IMR-90 (cell line): ENCODE data around the gene ACP4. TPM values are rescaled to one million over a fixed set of nuclear protein-coding genes. Genes with fewer than 3 reads are reported as not detected.

Experiments
- ATAC-seq: fragments of 200-7000 bp; cut with Tn5 transposase; 2 replicates; pipeline ENCODE4 v1.9.1; 2020; ENCODE audit warnings: low read depth, mild to moderate bottlenecking, moderate library complexity
- BruUV-seq: library from RNA; stranded (reverse); fragments of 400-500 nt; replicated peaks from 2 replicates; lab custom pipeline; 2021; lab: Mats Ljungman, UMichigan
- CTCF ChIA-PET: fragments of 300-600 bp; formaldehyde crosslinking; extraction: SDS; loops from one replicate; lab custom pipeline; 2021; ENCODE audit warnings: antibody characterized with exemption; lab: Yijun Ruan, JAX
- POLR2A ChIA-PET: fragments of 300-600 bp; sonication (Branson Sonifier 250); formaldehyde crosslinking; loops from one replicate; lab custom pipeline; 2022; ENCODE audit warnings: antibody characterized with exemption; ENCODE audit not compliant: unreplicated experiment; lab: Charles Lee
- DNase-seq: peaks from one replicate; pipeline ENCODE4 v3.0.0; 2013
- H2AFZ ChIP-seq: replicated peaks from 2 replicates; pipeline ENCODE3; 2013; ENCODE audit warnings: low read length, mild to moderate bottlenecking; ENCODE audit not compliant: poor library complexity
- H2AK5ac ChIP-seq: 2 replicates; pipeline ENCODE4 v1.6.1; 2013; ENCODE audit warnings: low read depth, low read length, inconsistent platforms
- H2AK9ac ChIP-seq: replicated peaks from 2 replicates; pipeline ENCODE3; 2013; ENCODE audit warnings: mild to moderate bottlenecking, low read depth, low read length, moderate library complexity; ENCODE audit not compliant: poor library complexity
- H2BK120ac ChIP-seq: 2 replicates; pipeline ENCODE4 v1.6.1; 2013; ENCODE audit warnings: low read depth, low read length, inconsistent platforms
- H2BK15ac ChIP-seq: 3 replicates; pipeline ENCODE4 v1.6.1; 2013; ENCODE audit warnings: low read depth, low read length, inconsistent platforms
- H2BK20ac ChIP-seq: 2 replicates; pipeline ENCODE4 v1.6.1; 2013; ENCODE audit warnings: low read depth, mild to moderate bottlenecking, inconsistent platforms, low read length, moderate library complexity
- H2BK5ac ChIP-seq: 2 replicates; pipeline ENCODE4 v1.6.1; 2013; ENCODE audit warnings: mild to moderate bottlenecking, low read depth, low read length, inconsistent platforms; ENCODE audit not compliant: poor library complexity, severe bottlenecking
- H3K14ac ChIP-seq: replicated peaks from 2 replicates; pipeline ENCODE4 v1.6.1; 2013; ENCODE audit warnings: low read depth, low read length, inconsistent platforms
- H3K18ac ChIP-seq: 2 replicates; pipeline ENCODE4 v1.6.1; 2013; ENCODE audit warnings: low read depth, low read length, control low read depth
- H3K23ac ChIP-seq: 2 replicates; pipeline ENCODE4 v1.6.1; 2013; ENCODE audit warnings: low read depth, low read length, inconsistent platforms
- H3K27ac ChIP-seq: 2 replicates; pipeline ENCODE4 v1.5.1; 2013; ENCODE audit warnings: mild to moderate bottlenecking, control low read depth, low read length; ENCODE audit not compliant: insufficient read depth
- H3K27me3 ChIP-seq: 2 replicates; pipeline ENCODE4 v1.6.1; 2013; ENCODE audit warnings: low read length; ENCODE audit not compliant: control insufficient read depth, insufficient read depth
- H3K36me3 ChIP-seq: 2 replicates; pipeline ENCODE4 v1.6.1; 2013; ENCODE audit warnings: low read length, mixed read lengths; ENCODE audit not compliant: control insufficient read depth, insufficient read depth
- H3K4ac ChIP-seq: 2 replicates; pipeline ENCODE4 v1.6.1; 2013; ENCODE audit warnings: low read depth, low read length, inconsistent platforms
- H3K4me1 ChIP-seq: 2 replicates; pipeline ENCODE4 v1.6.1; 2013; ENCODE audit warnings: low read length, mixed read lengths; ENCODE audit not compliant: control insufficient read depth, insufficient read depth
- H3K4me2 ChIP-seq: 2 replicates; pipeline ENCODE4 v1.6.1; 2013; ENCODE audit warnings: low read depth, mild to moderate bottlenecking, control low read depth, low read length, moderate library complexity
- H3K4me3 ChIP-seq: 2 replicates; pipeline ENCODE4 v1.5.1; 2013; ENCODE audit warnings: low read depth, mild to moderate bottlenecking, control low read depth, low read length, moderate library complexity; ENCODE audit not compliant: insufficient read depth
- H3K56ac ChIP-seq: 2 replicates; pipeline ENCODE4 v1.6.1; 2013; ENCODE audit warnings: low read length, inconsistent platforms; ENCODE audit not compliant: insufficient read depth; ENCODE audit errors: extremely low read depth
- H3K79me1 ChIP-seq, 2 experiments: 2 replicates each; pipeline ENCODE4 v1.6.1; 2013; ENCODE audit warnings: low read length in 2 of 2, inconsistent platforms in 1 of 2, low read depth in 1 of 2
- H3K9ac ChIP-seq: 2 replicates; pipeline ENCODE4 v1.6.1; 2013; ENCODE audit warnings: low read depth, low read length, control low read depth
- H3K9me1 ChIP-seq: 2 replicates; pipeline ENCODE4 v1.6.1; 2013; ENCODE audit warnings: low read length, inconsistent platforms; ENCODE audit not compliant: insufficient read depth
- H3K9me3 ChIP-seq: 2 replicates; pipeline ENCODE4 v1.6.1; 2013; ENCODE audit warnings: low read length; ENCODE audit not compliant: control insufficient read depth, insufficient read depth
- H4K20me1 ChIP-seq: 2 replicates; pipeline ENCODE4 v1.6.1; 2013; ENCODE audit warnings: low read length, inconsistent platforms; ENCODE audit not compliant: insufficient read depth
- H4K5ac ChIP-seq: 2 replicates; pipeline ENCODE4 v1.6.1; 2013; ENCODE audit warnings: mild to moderate bottlenecking, low read depth, low read length, control low read depth
- H4K8ac ChIP-seq, 2 experiments: 2 replicates each; pipeline ENCODE4 v1.6.1; 2013; ENCODE audit warnings: low read depth in 2 of 2, low read length in 2 of 2, control low read depth in 1 of 2, inconsistent platforms in 1 of 2
- H4K91ac ChIP-seq: 2 replicates; pipeline ENCODE4 v1.6.1; 2013; ENCODE audit warnings: low read depth, low read length, inconsistent platforms; ENCODE audit not compliant: insufficient read depth
- BHLHE40 ChIP-seq: fragments of 150-350 bp; IDR thresholded peaks from 2 replicates; pipeline ENCODE4 v1.6.1; 2016; ENCODE audit warnings: mild to moderate bottlenecking, low read depth, low read length
- CEBPB ChIP-seq: IDR thresholded peaks from 2 replicates; pipeline ENCODE4 v1.6.1; 2012; ENCODE audit warnings: low read depth, low read length, improper control_type of control experiment
- CHD1 ChIP-seq: IDR thresholded peaks from 2 replicates; pipeline ENCODE4 v1.6.1; 2012; ENCODE audit warnings: low read depth, low read length, improper control_type of control experiment
- CTCF ChIP-seq: conservative IDR thresholded peaks from 2 replicates; pipeline ENCODE4 v1.5.1; 2012; ENCODE audit warnings: mild to moderate bottlenecking, low read depth, low read length, improper control_type of control experiment
- FOS ChIP-seq: fragments of 150-350 bp; IDR thresholded peaks from 2 replicates; pipeline ENCODE4 v1.6.1; 2016; ENCODE audit warnings: low read depth, low read length
- MAFK ChIP-seq: IDR thresholded peaks from 2 replicates; pipeline ENCODE4 v1.6.1; 2012; ENCODE audit warnings: low read depth, low read length, improper control_type of control experiment
- MAZ ChIP-seq: IDR thresholded peaks from 2 replicates; pipeline ENCODE4 v1.6.1; 2012; ENCODE audit warnings: low read depth, mild to moderate bottlenecking, low read length, improper control_type of control experiment, moderate library complexity, borderline replicate concordance
- MXI1 ChIP-seq: IDR thresholded peaks from 2 replicates; pipeline ENCODE4 v1.6.1; 2012; ENCODE audit warnings: low read depth, mild to moderate bottlenecking, low read length, moderate library complexity, borderline replicate concordance
- NFE2L2 ChIP-seq: fragments of 150-350 bp; IDR thresholded peaks from 2 replicates; pipeline ENCODE4 v1.6.1; 2016; ENCODE audit warnings: low read depth, mild to moderate bottlenecking, low read length
- POLR2A ChIP-seq: IDR thresholded peaks from 2 replicates; pipeline ENCODE4 v1.6.1; 2012; ENCODE audit warnings: mild to moderate bottlenecking, low read depth, low read length
- RAD21 ChIP-seq: IDR thresholded peaks from 2 replicates; pipeline ENCODE4 v1.6.1; 2012; ENCODE audit warnings: low read length, improper control_type of control experiment
- RCOR1 ChIP-seq: IDR thresholded peaks from 2 replicates; pipeline ENCODE4 v1.6.1; 2012; ENCODE audit warnings: mild to moderate bottlenecking, low read length, improper control_type of control experiment; ENCODE audit not compliant: insufficient replicate concordance
- RFX5 ChIP-seq: IDR thresholded peaks from 2 replicates; pipeline ENCODE4 v1.8.0; 2012; ENCODE audit warnings: low read depth, mild to moderate bottlenecking, low read length, moderate library complexity
- SMC3 ChIP-seq: fragments of 150-350 bp; IDR thresholded peaks from 2 replicates; pipeline ENCODE4 v1.6.1; 2016; ENCODE audit warnings: low read depth, mild to moderate bottlenecking, antibody characterized with exemption, low read length, moderate library complexity
- USF2 ChIP-seq: fragments of 150-350 bp; IDR thresholded peaks from 2 replicates; pipeline ENCODE4 v1.6.1; 2017; ENCODE audit warnings: mild to moderate bottlenecking, antibody characterized with exemption, low read length, low read depth
- WGBS, 2 experiments: methylation state at CpG; one replicate each; pipeline versions ENCODE4 v1.1.5 to v1.1.7; 2013; ENCODE audit warnings: missing lambda C conversion rate in 2 of 2; ENCODE audit not compliant: insufficient read length in 1 of 2; ENCODE audit errors: extremely low coverage in 2 of 2; 5-methylcytosine and 5-hydroxymethylcytosine counted together
- dilution Hi-C: fragments of 300-500 bp; cut with HindIII; formaldehyde crosslinking; loops from one replicate; pipeline ENCODE4 v1.14.3; 2018; ENCODE audit warnings: low sequenced_read_pairs; ENCODE audit not compliant: unreplicated experiment
- in situ Hi-C: fragments of 300-500 bp; cut with MboI; formaldehyde crosslinking; loops from 3 replicates; pipeline ENCODE4 v1.14.3; 2019; ENCODE audit warnings: low sequenced_read_pairs, inconsistent platforms, mixed read lengths
- intact Hi-C: fragments of 100-400 bp; cut with micrococcal nuclease; formaldehyde crosslinking; loops from 2 replicates; pipeline ENCODE4 v1.10.0; 2022
- polyA plus RNA-seq, 3 experiments: library from polyadenylated mRNA; depleted of rRNA; stranded (reverse); fragments of >200 nt; gene quantifications; 2 replicates each; pipeline ENCODE4 v1.2.3, GENCODE V29; 2012; ENCODE audit warnings: low replicate concordance in 1 of 3
- total RNA-seq: library from RNA; depleted of rRNA; stranded (reverse); fragments of >200 nt; gene quantifications from 2 replicates; pipeline ENCODE4 v1.2.3, GENCODE V29; 2012
- TF ChIP-seq, protein P1 (sequence below): fragments of 150-350 bp; IDR thresholded peaks from 2 replicates; pipeline ENCODE4 v1.6.1; 2016; ENCODE audit warnings: low read depth, mild to moderate bottlenecking, low read length, moderate library complexity, borderline replicate concordance

ACP4 gene
- total and polyA plus RNA-seq, 2 of the 4 experiments (the other 2 are of a cell fraction): not detected

DNA sequence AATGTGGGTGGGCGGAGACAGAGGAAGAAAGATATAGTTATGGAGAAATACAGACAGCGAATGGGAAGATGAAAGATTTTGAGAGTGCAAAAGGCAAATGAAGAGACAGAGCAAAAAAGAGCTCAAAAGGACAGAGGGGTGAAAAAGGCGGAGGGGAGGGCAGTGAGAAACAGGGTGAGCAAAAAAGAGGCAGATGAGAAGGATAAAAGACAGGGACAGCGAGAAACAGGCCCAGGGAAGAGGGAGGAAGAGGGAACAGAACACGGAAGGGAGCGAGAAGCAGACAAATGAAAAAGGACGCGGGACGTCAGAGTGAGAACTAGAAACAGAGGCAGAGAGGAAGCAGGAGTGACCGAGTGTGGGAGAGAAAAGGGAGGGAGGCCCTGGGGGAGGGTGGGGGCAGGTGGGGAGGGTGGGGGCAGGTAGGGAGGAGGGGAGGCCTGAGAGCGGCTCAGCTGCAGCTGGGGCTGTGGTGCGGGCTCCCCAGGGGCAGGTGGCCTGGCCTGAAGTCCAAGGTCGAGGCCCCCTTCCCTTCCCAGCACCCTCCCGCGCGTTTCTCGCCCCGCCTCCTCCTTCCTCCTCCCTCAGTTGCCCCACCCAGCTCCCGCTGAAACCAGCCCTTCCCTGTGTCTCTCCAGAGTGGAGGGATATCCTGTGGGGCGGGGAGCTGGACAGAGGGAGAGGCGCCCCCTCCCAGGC lies 30.5 kb downstream of the ACP4 start:
- ATAC-seq (no peak; the same call in 1 of the 2 replicates), DNase-seq (no peak)
- Histone ChIP-seq H4K91ac (no peak overlapping the region), H2BK5ac (no peak overlapping the region), H2BK20ac (no peak overlapping the region), H2AK5ac (no peak overlapping the region), H3K4me2 (no peak overlapping the region), H3K4me3 (no peak overlapping the region), H2BK15ac (no peak overlapping the region), H2AFZ (peak overlapping the region; percentile 57), H2AK9ac (no peak overlapping the region), H3K18ac (no peak overlapping the region), H2BK120ac (no peak overlapping the region), H3K14ac (no peak overlapping the region), H3K4ac (no peak overlapping the region), H3K23ac (no peak overlapping the region), H3K9me3 (no peaks in the 10 kb centered on the region), H3K27me3 (peaks cover 42% of the 10 kb centered on the region), H3K36me3 (no peaks in the 10 kb centered on the region), H4K8ac (no peak overlapping the region), H4K5ac (no peak overlapping the region), H3K56ac (no peak overlapping the region), H3K9ac (no peak overlapping the region), H3K27ac (no peak overlapping the region), H3K4me1 (no peaks in the 10 kb centered on the region), H4K20me1 (no peaks in the 10 kb centered on the region), H3K9me1 (no peaks in the 10 kb centered on the region), H3K79me1 (no peaks in the 10 kb centered on the region)
- intact Hi-C loops: no loop called here
- no peak for TF ChIP-seq USF2
- no peak for TF ChIP-seq RFX5
- no peak for TF ChIP-seq NFE2L2
- TF ChIP-seq FOS: no peak
- no peak for TF ChIP-seq CHD1
- no peak for TF ChIP-seq BHLHE40
- no peak for TF ChIP-seq RAD21
- TF ChIP-seq MXI1: no peak
- TF ChIP-seq RCOR1: no peak
- TF ChIP-seq CTCF: no peak
- TF ChIP-seq MAFK: no peak
- TF ChIP-seq, protein P1, sequence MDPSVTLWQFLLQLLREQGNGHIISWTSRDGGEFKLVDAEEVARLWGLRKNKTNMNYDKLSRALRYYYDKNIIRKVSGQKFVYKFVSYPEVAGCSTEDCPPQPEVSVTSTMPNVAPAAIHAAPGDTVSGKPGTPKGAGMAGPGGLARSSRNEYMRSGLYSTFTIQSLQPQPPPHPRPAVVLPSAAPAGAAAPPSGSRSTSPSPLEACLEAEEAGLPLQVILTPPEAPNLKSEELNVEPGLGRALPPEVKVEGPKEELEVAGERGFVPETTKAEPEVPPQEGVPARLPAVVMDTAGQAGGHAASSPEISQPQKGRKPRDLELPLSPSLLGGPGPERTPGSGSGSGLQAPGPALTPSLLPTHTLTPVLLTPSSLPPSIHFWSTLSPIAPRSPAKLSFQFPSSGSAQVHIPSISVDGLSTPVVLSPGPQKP: no peak
- no peak for TF ChIP-seq SMC3
- no peak for TF ChIP-seq MAZ
- TF ChIP-seq CEBPB: no peak
- no peak for TF ChIP-seq POLR2A
- WGBS, 2 experiments: 0% methylated on average over 1 of the region's 21 CpGs; no CpG with 5 or more reads in 1 of the 2 experiments
- in situ Hi-C loops: no loop called here
- POLR2A ChIA-PET: no interaction called here
- CTCF ChIA-PET: no interaction called here
- no TSS peak for BruUV-seq
- dilution Hi-C loops: no loop called here
